Liver (tissue), 9 donors: ENCODE data around the gene RBMS3. TPM values are rescaled to one million over a fixed set of nuclear protein-coding genes. Genes with fewer than 3 reads are reported as not detected.

ENCODE experiments used
- DNase-seq: peaks from one replicate; pipeline ENCODE4 v3.0.0-alpha.2; 2017; ENCODE audit warnings: low spot score
- H3K27ac ChIP-seq, 2 donors: one replicate each; pipeline ENCODE4 v1.7.0; 2013; ENCODE audit warnings: inconsistent platforms in 2 of 2, low read length in 2 of 2, control low read depth in 1 of 2, low read depth in 1 of 2, mild to moderate bottlenecking in 1 of 2
- H3K27me3 ChIP-seq, 4 donors: one replicate each; pipeline versions ENCODE4 v1.6.1 to v1.7.0; 2013; ENCODE audit warnings: low read length in 3 of 4, inconsistent platforms in 1 of 4, mild to moderate bottlenecking in 1 of 4, moderate library complexity in 1 of 4; ENCODE audit not compliant: control insufficient read depth in 4 of 4, insufficient read depth in 4 of 4
- H3K36me3 ChIP-seq, 4 donors: one replicate each; pipeline versions ENCODE4 v1.6.1 to v1.7.0; 2013; ENCODE audit warnings: low read length in 3 of 4, mild to moderate bottlenecking in 3 of 4, low read depth in 1 of 4, moderate library complexity in 1 of 4; ENCODE audit not compliant: control insufficient read depth in 4 of 4, insufficient read depth in 3 of 4
- H3K4me1 ChIP-seq, 4 donors: one replicate each; pipeline versions ENCODE4 v1.6.1 to v1.7.0; 2013; ENCODE audit warnings: low read length in 3 of 4, mild to moderate bottlenecking in 3 of 4, moderate library complexity in 1 of 4; ENCODE audit not compliant: control insufficient read depth in 4 of 4, insufficient read depth in 4 of 4
- H3K4me3 ChIP-seq, 3 donors: one replicate each; pipeline versions ENCODE4 v1.6.1 to v1.7.0; 2013; ENCODE audit warnings: low read length in 3 of 3, control low read depth in 1 of 3, low read depth in 1 of 3, mild to moderate bottlenecking in 1 of 3
- H3K9ac ChIP-seq, 2 donors: one replicate each; pipeline ENCODE4 v1.7.0; 2013; ENCODE audit warnings: low read length in 2 of 2, mild to moderate bottlenecking in 2 of 2, moderate library complexity in 2 of 2, control low read depth in 1 of 2, low read depth in 1 of 2
- H3K9me3 ChIP-seq, 4 donors: one replicate each; pipeline versions ENCODE4 v1.6.1 to v1.7.0; 2013; ENCODE audit warnings: low read length in 3 of 4; ENCODE audit not compliant: control insufficient read depth in 4 of 4
- CTCF ChIP-seq: fragments of 150-350 bp; IDR thresholded peaks from 2 replicates; pipeline ENCODE4 v1.5.1; 2017; ENCODE audit warnings: improper control_type of control experiment, low read depth, low read length; ENCODE audit not compliant: missing input control
- EGR1 ChIP-seq, 2 donors: IDR thresholded peaks; 2 replicates each; pipeline ENCODE4 v1.6.1; 2016 to 2018; ENCODE audit warnings: antibody characterized with exemption in 2 of 2, low read depth in 2 of 2
- FOXA1 ChIP-seq: IDR thresholded peaks from 2 replicates; pipeline ENCODE4 v1.6.1; 2016; ENCODE audit warnings: antibody characterized with exemption
- FOXA2 ChIP-seq: IDR thresholded peaks from 2 replicates; pipeline ENCODE4 v1.6.1; 2016; ENCODE audit warnings: antibody characterized with exemption
- HNF4G ChIP-seq: IDR thresholded peaks from 2 replicates; pipeline ENCODE4 v1.6.1; 2016; ENCODE audit warnings: antibody characterized with exemption
- JUND ChIP-seq, 2 donors: IDR thresholded peaks; 2 replicates each; pipeline ENCODE4 v1.6.1; 2016; ENCODE audit warnings: antibody characterized with exemption in 2 of 2
- NR2F2 ChIP-seq: IDR thresholded peaks from 2 replicates; pipeline ENCODE4 v1.6.1; 2016; ENCODE audit warnings: antibody characterized with exemption
- REST ChIP-seq: IDR thresholded peaks from 2 replicates; pipeline ENCODE4 v1.6.1; 2016; ENCODE audit warnings: antibody characterized with exemption, mild to moderate bottlenecking
- SP1 ChIP-seq: IDR thresholded peaks from 2 replicates; pipeline ENCODE4 v1.6.1; 2018; ENCODE audit warnings: antibody characterized with exemption, mild to moderate bottlenecking
- TAF1 ChIP-seq: conservative IDR thresholded peaks from 2 replicates; pipeline ENCODE4 v1.6.1; 2016; ENCODE audit warnings: antibody characterized with exemption, mild to moderate bottlenecking
- YY1 ChIP-seq: IDR thresholded peaks from 2 replicates; pipeline ENCODE4 v1.6.1; 2016; ENCODE audit warnings: antibody characterized with exemption, mild to moderate bottlenecking
- ZBTB33 ChIP-seq: IDR thresholded peaks from 2 replicates; pipeline ENCODE4 v1.6.1; 2016; ENCODE audit warnings: antibody characterized with exemption
- WGBS: extraction: QIAGEN DNeasy Blood & Tissue Kit; methylation state at CpG from one replicate; pipeline ENCODE4 v1.1.7; 2013; 5-methylcytosine and 5-hydroxymethylcytosine counted together
- polyA plus RNA-seq, 2 donors: library from polyadenylated mRNA; stranded (reverse) in 1 of 2; unstranded in 1 of 2; fragments of 200-250 nt in 1 of 2; fragments of >200 nt in 1 of 2; fragmentation: Nextera tagmentation in 1 of 2; extraction: Ambion mirVana in 1 of 2; gene quantifications; one replicate each; pipeline versions ENCODE4 v1.2.1 to v1.2.3, GENCODE V29; 2013 to 2015
- total RNA-seq, 2 donors: library from RNA; depleted of rRNA; stranded (reverse); fragments of >200 nt; gene quantifications; one replicate each; pipeline ENCODE4 v1.2.3, GENCODE V29; 2014
- TF ChIP-seq, protein P1 (sequence below): IDR thresholded peaks from 2 replicates; pipeline ENCODE4 v1.6.1; 2016; ENCODE audit warnings: antibody characterized with exemption
- donor health status: healthy.
- donor health status: healthy.
- donor health status: healthy.
- donor health status: healthy.
- donor health status: healthy.

The RBMS3 gene
- total and polyA plus RNA-seq, 4 donors, result 1.2 to 14.9 (median 9.3) TPM

- no peak for DNase-seq
- Histone ChIP-seq H3K27ac (no peak overlapping the region), H3K9me3 (no peaks in the 10 kb centered on the region), H3K9ac (no peak overlapping the region), H3K36me3 (no peaks in the 10 kb centered on the region), H3K27me3 (peaks cover 0 to 3% (median 0%) of the 10 kb centered on the region in 4 donors), H3K4me1 (peaks cover 0 to 6% (median 3%) of the 10 kb centered on the region in 4 donors), H3K4me3 (no peak overlapping the region)
- TF ChIP-seq FOXA1 (no peak), EGR1 (IDR thresholded peaks at IDR 0.05; ENCODE audit: low read depth in 2 of 2) (no peak), REST (no peak), ZBTB33 (no peak), YY1 (no peak)
- 92% methylated on average over 2 of the region's 2 CpGs for WGBS
These were observed 12.2 kb upstream of the RBMS3 start for GRCh38 chr3:29268651-29269050.

GRCh38 chr3:29270752-29271151, 10.1 kb upstream of the RBMS3 start:
- Histone ChIP-seq H3K4me1 (peaks cover 0 to 6% (median 3%) of the 10 kb centered on the region in 4 donors), H3K27ac (no peak overlapping the region), H3K27me3 (peaks cover 0 to 3% (median 0%) of the 10 kb centered on the region in 4 donors), H3K36me3 (no peaks in the 10 kb centered on the region), H3K4me3 (no peak overlapping the region), H3K9me3 (no peaks in the 10 kb centered on the region), H3K9ac (no peak overlapping the region)
- no peak for DNase-seq
- TF ChIP-seq, protein P1, sequence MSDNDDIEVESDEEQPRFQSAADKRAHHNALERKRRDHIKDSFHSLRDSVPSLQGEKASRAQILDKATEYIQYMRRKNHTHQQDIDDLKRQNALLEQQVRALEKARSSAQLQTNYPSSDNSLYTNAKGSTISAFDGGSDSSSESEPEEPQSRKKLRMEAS, result no peak
- TF ChIP-seq CTCF (no peak), EGR1 (IDR thresholded peaks at IDR 0.05; ENCODE audit: low read depth in 2 of 2) (no peak), HNF4G (no peak), FOXA2 (no peak), JUND (IDR thresholded peaks at IDR 0.05) (no peak), FOXA1 (no peak), YY1 (no peak), NR2F2 (no peak), TAF1 (no peak), REST (no peak), SP1 (no peak)
- 96% methylated on average over 1 of the region's 1 CpG for WGBS
